ENCODE data around the gene SPTLC3.

Gene SPTLC3

GRCh38 chr20:13141546-13141945 is 132.8 kb downstream of the SPTLC3 start:
- DNase-seq: no peak

DNA sequence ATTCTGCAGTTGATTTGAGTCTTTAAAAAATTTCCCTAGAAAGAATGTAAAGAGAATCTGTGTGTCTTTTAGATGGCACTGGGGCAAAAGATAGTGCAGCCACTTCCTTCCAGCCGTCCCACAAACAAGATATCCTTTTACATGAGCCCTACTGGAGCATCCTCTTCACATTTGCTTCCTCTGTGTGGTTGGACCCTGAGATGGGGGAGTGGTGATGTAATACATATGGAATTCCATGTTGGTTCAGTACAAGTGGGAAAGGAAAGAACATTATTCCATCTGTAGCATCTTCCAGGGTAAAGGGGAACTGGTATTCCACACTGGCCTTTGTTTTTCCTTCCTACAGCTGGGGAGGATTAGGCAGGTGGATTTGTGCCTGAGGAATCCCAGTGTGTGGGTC is 133.4 kb downstream of the SPTLC3 start:
- no peak for DNase-seq

- DNase-seq: no peak
Observed at GRCh38 chr20:13147071-13147963, 138.5 kb downstream of the SPTLC3 start.

GRCh38 chr20:13147971-13148370 is 139.2 kb downstream of the SPTLC3 start:
- no peak for DNase-seq

- DNase-seq: no peak
Observed at GRCh38 chr20:13148402-13148801, 139.6 kb downstream of the SPTLC3 start.

DNA sequence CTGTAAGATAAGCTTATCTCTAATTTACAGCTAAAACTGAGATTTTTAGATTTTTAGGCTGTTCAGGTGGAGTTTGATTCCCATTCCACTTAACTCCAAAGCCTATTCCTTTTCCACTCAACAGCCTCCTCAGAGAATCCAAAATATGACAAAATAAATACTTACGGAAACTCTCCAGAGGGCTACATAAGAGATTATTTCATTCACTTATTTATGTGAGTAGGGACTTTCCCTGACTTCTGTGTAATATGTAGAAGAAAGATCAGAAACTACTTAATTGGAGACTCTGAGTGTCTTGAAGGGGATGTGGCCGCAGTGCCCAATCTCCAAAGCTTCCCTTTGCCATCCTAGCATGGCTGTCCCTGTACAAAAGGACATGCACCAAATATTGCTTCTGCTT is 140.2 kb downstream of the SPTLC3 start:
- no peak for DNase-seq

GRCh38 chr20:13149371-13150105 is 140.8 kb downstream of the SPTLC3 start:
- no peak for DNase-seq

- no peak for DNase-seq
Observed at GRCh38 chr20:13158369-13158768, 149.6 kb downstream of the SPTLC3 start.

- DNase-seq: no peak
Observed at GRCh38 chr20:13159889-13160288, 151.1 kb downstream of the SPTLC3 start.

GRCh38 chr20:13165203-13165602 is 156.4 kb downstream of the SPTLC3 start:
- DNase-seq: no peak

DNA sequence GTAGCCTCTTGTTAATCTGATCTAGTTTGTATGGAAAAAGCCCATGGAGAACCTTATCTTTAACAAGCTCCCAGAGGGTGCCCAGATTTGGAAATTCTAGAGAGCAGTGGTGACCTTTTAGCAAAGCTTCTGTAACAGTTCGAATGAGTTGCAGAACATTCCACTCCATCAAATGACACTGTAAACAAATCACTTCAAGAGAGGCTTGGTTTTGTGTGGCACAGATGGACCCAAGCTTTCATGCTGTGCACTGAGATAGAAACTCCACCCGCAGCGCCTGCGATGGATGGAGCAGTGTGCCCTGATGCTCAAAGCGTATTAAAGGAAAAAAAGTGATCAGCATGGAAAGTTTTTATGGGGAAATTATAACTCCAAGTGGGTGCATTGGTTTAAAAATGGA is 157.2 kb downstream of the SPTLC3 start:
- no peak for DNase-seq

- DNase-seq: no peak
Observed at GRCh38 chr20:13166437-13166836, 157.7 kb downstream of the SPTLC3 start.

GRCh38 chr20:13169086-13169485 is 160.3 kb downstream of the SPTLC3 start:
- DNase-seq: no peak

GRCh38 chr20:13170771-13171170 is 162.0 kb downstream of the SPTLC3 start:
- DNase-seq: no peak

- no peak for DNase-seq
Observed at GRCh38 chr20:13173201-13173600, 164.4 kb downstream of the SPTLC3 start.

- DNase-seq: no peak
Observed at GRCh38 chr20:13174402-13174801, 165.6 kb downstream of the SPTLC3 start.

- DNase-seq: no peak
Observed at GRCh38 chr20:13180986-13181889, 172.5 kb downstream of the SPTLC3 start.

GRCh38 chr20:13183005-13183404 is 174.2 kb downstream of the SPTLC3 start:
- DNase-seq: no peak

DNA sequence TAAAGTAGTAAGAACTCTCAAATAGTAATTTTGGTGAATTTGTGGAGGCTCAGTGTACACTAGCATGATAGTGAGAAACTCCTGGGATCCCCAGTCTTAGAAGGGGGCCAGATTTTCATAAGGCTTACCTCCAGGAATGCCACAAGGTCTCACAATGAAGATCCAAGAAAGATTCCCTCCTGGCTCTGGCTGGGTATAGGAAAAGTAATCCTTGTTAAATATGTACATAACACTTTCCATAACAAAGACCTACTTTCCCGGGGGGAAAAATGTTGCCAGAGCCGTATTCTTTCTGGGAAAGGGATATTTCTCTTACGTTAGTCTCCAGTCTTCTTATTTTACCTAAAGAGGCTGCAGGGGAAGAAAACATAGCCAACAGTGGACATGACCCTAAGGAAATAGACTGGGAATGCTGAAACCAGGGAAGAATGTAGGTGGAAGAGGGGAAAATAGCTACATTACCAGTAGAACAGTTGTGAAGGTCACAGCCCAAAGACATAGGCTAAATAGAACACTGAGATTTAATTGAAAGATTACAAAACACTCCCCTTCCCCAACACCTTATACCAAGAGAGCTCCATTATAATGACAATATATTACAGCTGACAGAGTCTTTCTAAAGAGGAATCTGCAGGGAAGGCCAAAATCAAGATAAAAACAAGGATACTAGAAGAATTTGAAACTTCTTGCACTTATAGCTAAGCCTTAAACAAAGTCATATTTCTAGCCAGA is 177.4 kb downstream of the SPTLC3 start:
- DNase-seq: no peak

GRCh38 chr20:13187899-13188298 is 179.1 kb downstream of the SPTLC3 start:
- DNase-seq: no peak

- no peak for DNase-seq
Observed at GRCh38 chr20:13199279-13199678, 190.5 kb downstream of the SPTLC3 start.
